LNCaP clone FGC (cell line): ENCODE data around the gene ANKRD6.

Experiments used
- DNase-seq: peaks from one replicate; pipeline ENCODE4 v3.0.0-alpha.2; 2011; ENCODE audit warnings: low read depth
- H3K4me3 ChIP-seq: 2 replicates; pipeline ENCODE4 v1.5.1; 2011; ENCODE audit warnings: mild to moderate bottlenecking, low read depth, low read length, control low read depth
- CTCF ChIP-seq: IDR thresholded peaks from 2 replicates; pipeline ENCODE4 v1.5.1; 2012; ENCODE audit warnings: mild to moderate bottlenecking; ENCODE audit not compliant: control insufficient read depth, insufficient read depth; ENCODE audit errors: extremely low read depth

ANKRD6 gene

GRCh38 chr6:89432875-89433251 lies at the start of gene ANKRD6:
TSS of gene ANKRD6 (plus strand) at chr6:89433152. CDS start at chr6:89566977, 133,825 bp downstream.
- H3K4me3 ChIP-seq, result peak within 1 kb of the TSS; percentile 51
- TF ChIP-seq CTCF, result peak; percentile 80
- DNase-seq, result no peak

- no peak for DNase-seq
- H3K4me3 ChIP-seq, result no peak overlapping the region
- TF ChIP-seq CTCF, result no peak
These were observed 47.7 kb upstream of the ANKRD6 start for GRCh38 chr6:89385156-89385667.

GRCh38 chr6:89385846-89386245 lies 47.1 kb upstream of the ANKRD6 start:
- no peak overlapping the region for H3K4me3 ChIP-seq
- no peak for TF ChIP-seq CTCF
- no peak for DNase-seq

- no peak overlapping the region for H3K4me3 ChIP-seq
- no peak for TF ChIP-seq CTCF
- no peak for DNase-seq
These were observed 45.9 kb upstream of the ANKRD6 start for GRCh38 chr6:89386917-89387491.

GRCh38 chr6:89387516-89388201 lies 45.3 kb upstream of the ANKRD6 start:
- no peak overlapping the region for H3K4me3 ChIP-seq
- no peak for TF ChIP-seq CTCF
- DNase-seq, result no peak

- no peak for TF ChIP-seq CTCF
- no peak for DNase-seq
- no peak overlapping the region for H3K4me3 ChIP-seq
These were observed 44.1 kb upstream of the ANKRD6 start for GRCh38 chr6:89388846-89389245.

GRCh38 chr6:89392823-89393222 lies 40.1 kb upstream of the ANKRD6 start:
- TF ChIP-seq CTCF, result no peak
- no peak for DNase-seq
- no peak overlapping the region for H3K4me3 ChIP-seq
